Loucy (cell line): ENCODE results near the gene RFX3.

Experiments used
- EZH2phosphoT487 ChIP-seq: fragments of 200-600 bp; IDR thresholded peaks from 2 replicates; pipeline ENCODE4 v1.6.1; 2018; ENCODE audit warnings: antibody characterized with exemption, mild to moderate bottlenecking, moderate library complexity, borderline replicate concordance
- TF ChIP-seq, protein P1 (sequence below): fragments of 200-600 bp; sonication (generic); conservative IDR thresholded peaks from 2 replicates; pipeline ENCODE4 v1.5.1; 2014; ENCODE audit warnings: mild to moderate bottlenecking, antibody characterized with exemption, low read length

DNA sequence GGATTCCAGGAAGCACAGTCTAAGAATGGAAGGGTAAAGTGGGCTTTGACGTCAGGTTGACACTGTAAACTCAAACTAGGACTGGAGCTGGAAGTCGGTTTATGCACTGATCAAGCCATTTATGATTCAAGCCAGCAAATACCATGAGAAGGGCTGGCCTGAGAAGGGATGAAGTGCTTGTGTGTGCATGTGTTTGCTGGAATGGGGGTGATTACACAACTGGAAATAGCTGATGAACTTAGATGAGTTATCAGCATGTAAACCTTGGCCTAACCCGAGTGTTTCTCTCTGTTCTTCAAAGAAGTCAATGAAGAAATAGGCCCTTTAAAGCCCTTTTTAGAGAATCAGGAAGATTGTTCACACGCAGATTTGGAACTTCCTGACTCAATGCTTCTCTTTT, 287.6 kb downstream of the RFX3 start:
- TF ChIP-seq, protein P1, sequence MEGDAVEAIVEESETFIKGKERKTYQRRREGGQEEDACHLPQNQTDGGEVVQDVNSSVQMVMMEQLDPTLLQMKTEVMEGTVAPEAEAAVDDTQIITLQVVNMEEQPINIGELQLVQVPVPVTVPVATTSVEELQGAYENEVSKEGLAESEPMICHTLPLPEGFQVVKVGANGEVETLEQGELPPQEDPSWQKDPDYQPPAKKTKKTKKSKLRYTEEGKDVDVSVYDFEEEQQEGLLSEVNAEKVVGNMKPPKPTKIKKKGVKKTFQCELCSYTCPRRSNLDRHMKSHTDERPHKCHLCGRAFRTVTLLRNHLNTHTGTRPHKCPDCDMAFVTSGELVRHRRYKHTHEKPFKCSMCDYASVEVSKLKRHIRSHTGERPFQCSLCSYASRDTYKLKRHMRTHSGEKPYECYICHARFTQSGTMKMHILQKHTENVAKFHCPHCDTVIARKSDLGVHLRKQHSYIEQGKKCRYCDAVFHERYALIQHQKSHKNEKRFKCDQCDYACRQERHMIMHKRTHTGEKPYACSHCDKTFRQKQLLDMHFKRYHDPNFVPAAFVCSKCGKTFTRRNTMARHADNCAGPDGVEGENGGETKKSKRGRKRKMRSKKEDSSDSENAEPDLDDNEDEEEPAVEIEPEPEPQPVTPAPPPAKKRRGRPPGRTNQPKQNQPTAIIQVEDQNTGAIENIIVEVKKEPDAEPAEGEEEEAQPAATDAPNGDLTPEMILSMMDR, result no peak
- TF ChIP-seq EZH2phosphoT487, result no peak
